Measurements from ENCODE around the gene MMP7. TPM values are rescaled to one million over a fixed set of nuclear protein-coding genes. Genes with fewer than 3 reads are reported as not detected.
A peak's percentile ranks its signal among the peaks of the same experiment; 100 is the strongest.

The MMP7 gene
- total RNA-seq, 2 experiments from 2014 or later, result not detected

DNA sequence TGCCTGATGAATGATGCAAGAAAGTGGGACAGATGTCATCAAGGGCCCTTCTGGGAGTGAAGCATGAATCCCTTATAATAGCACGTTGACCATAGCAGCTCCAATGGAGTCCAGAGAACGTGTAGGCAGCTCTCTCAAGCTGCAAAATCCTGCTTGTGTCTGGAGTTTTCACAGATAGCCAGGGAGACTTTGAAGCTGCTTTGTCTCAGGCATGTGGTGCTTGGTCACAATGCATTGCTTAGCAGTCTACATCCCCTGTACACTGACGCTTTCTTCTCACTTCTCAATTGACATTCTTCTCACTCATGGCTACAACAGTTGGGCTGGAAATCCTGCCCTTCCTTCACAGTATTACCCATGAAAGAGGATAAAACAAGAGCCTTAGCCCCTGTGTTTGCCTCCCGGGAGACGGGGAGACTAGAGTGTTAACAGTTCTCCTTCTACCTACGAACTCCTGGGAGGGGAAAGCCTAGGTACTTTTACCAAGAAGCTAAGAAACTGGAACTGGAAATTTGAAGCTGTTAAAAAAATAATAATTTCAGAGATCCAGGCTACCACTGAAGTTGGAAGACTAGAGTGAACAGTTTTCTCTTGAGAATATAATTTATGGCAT is 20.7 kb upstream of the MMP7 start:
- intact Hi-C loops (cut with micrococcal nuclease; ENCODE audit: unreplicated experiment), result no loop called here
- Histone ChIP-seq H3K27ac (ENCODE audit: low read depth, low read length, poor library complexity, severe bottlenecking) (no peak overlapping the region), H3K4me2 (ENCODE audit: low read length) (no peak overlapping the region), H3K4me3 (ENCODE audit: low read depth, low read length, poor library complexity, severe bottlenecking) (no peak overlapping the region), H3K4me1 (ENCODE audit: insufficient read depth, low read length, poor library complexity, severe bottlenecking) (peaks cover 10% of the 10 kb centered on the region), H3K9me2 (ENCODE audit: insufficient read depth, low read length) (no peaks in the 10 kb centered on the region), H3K36me3 (ENCODE audit: insufficient read depth, low read length) (no peaks in the 10 kb centered on the region), H3K9me3 (ENCODE audit: low read length) (no peaks in the 10 kb centered on the region), H3K79me2 (ENCODE audit: insufficient read depth, low read depth, low read length) (no peaks in the 10 kb centered on the region), H4K20me1 (ENCODE audit: insufficient read depth, low read length) (no peaks in the 10 kb centered on the region), H2AFZ (ENCODE audit: low read length) (peak overlapping the region; percentile 21)
- CTCF ChIA-PET (ENCODE audit: unreplicated experiment), result no interaction called here
- POLR2A ChIA-PET, result interaction anchor here (0.9 to 3.0 kb wide), 6 partner anchors 9 to 74 kb away, joined by 3 to 20 read pairs (median 5); no protein-coding TSS in a partner anchor
- BruUV-seq (replicated peaks), result no TSS peak
- DNase-seq (ENCODE audit: low spot score), result no peak
- TF ChIP-seq EZH2phosphoT487 (IDR thresholded peaks at IDR 0.05; ENCODE audit: borderline replicate concordance, low read depth, low read length), result no peak
- TF ChIP-seq, protein P1, sequence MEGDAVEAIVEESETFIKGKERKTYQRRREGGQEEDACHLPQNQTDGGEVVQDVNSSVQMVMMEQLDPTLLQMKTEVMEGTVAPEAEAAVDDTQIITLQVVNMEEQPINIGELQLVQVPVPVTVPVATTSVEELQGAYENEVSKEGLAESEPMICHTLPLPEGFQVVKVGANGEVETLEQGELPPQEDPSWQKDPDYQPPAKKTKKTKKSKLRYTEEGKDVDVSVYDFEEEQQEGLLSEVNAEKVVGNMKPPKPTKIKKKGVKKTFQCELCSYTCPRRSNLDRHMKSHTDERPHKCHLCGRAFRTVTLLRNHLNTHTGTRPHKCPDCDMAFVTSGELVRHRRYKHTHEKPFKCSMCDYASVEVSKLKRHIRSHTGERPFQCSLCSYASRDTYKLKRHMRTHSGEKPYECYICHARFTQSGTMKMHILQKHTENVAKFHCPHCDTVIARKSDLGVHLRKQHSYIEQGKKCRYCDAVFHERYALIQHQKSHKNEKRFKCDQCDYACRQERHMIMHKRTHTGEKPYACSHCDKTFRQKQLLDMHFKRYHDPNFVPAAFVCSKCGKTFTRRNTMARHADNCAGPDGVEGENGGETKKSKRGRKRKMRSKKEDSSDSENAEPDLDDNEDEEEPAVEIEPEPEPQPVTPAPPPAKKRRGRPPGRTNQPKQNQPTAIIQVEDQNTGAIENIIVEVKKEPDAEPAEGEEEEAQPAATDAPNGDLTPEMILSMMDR (conservative IDR thresholded peaks at IDR 0.05; ENCODE audit: low read length), result no peak

DNA sequence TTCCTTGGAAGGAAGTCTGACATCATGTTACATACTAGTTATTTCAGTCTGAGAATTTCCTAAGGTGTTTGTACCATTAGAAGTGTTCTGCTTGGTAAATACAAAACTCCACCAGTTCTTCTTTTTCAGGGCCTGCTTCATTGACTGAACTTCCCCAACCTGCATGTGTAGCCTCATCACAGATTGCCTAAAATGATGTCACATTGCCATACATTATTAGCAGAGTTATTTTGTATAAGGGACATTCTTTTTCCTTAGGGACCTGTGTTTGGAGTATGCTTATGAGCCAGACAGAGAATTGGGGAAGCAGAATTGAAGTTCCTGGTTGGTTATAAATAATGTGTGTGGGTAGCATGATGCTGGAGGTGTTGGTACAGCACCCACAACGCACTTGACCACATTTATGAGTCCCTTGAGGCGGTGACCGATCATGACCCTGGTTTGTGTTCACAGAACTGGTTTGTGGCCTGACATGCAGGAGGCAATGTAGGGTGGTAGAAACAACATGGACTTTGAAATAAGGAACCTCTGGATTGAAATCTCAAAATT is 16.4 kb upstream of the MMP7 start:
- peak overlapping the region; percentile 70 for H2AFZ ChIP-seq (ENCODE audit: low read length)
- CTCF ChIA-PET (ENCODE audit: unreplicated experiment), result no interaction called here
- H3K9me2 ChIP-seq (ENCODE audit: insufficient read depth, low read length), result no peaks in the 10 kb centered on the region
- intact Hi-C loops (cut with micrococcal nuclease; ENCODE audit: unreplicated experiment), result no loop called here
- no peaks in the 10 kb centered on the region for H3K9me3 ChIP-seq (ENCODE audit: low read length)
- no peak overlapping the region for H3K4me2 ChIP-seq (ENCODE audit: low read length)
- H3K36me3 ChIP-seq (ENCODE audit: insufficient read depth, low read length), result no peaks in the 10 kb centered on the region
- POLR2A ChIA-PET, result interaction anchor here (0.7 to 1.7 kb wide), 6 partner anchors 13 to 954 kb away, joined by 3 to 13 read pairs (median 6); no protein-coding TSS in a partner anchor
- no peak overlapping the region for H3K4me3 ChIP-seq (ENCODE audit: low read depth, low read length, poor library complexity, severe bottlenecking)
- H3K4me1 ChIP-seq (ENCODE audit: insufficient read depth, low read length, poor library complexity, severe bottlenecking), result peaks cover 15% of the 10 kb centered on the region
- no peaks in the 10 kb centered on the region for H3K79me2 ChIP-seq (ENCODE audit: insufficient read depth, low read depth, low read length)
- DNase-seq (ENCODE audit: low spot score), result peak; percentile 18
- H3K27ac ChIP-seq (ENCODE audit: low read depth, low read length, poor library complexity, severe bottlenecking), result no peak overlapping the region
- H4K20me1 ChIP-seq (ENCODE audit: insufficient read depth, low read length), result no peaks in the 10 kb centered on the region
- TF ChIP-seq, protein P1 (conservative IDR thresholded peaks at IDR 0.05; ENCODE audit: low read length), result no peak
- TF ChIP-seq EZH2phosphoT487 (IDR thresholded peaks at IDR 0.05; ENCODE audit: borderline replicate concordance, low read depth, low read length), result no peak
- BruUV-seq (replicated peaks), result no TSS peak

DNA sequence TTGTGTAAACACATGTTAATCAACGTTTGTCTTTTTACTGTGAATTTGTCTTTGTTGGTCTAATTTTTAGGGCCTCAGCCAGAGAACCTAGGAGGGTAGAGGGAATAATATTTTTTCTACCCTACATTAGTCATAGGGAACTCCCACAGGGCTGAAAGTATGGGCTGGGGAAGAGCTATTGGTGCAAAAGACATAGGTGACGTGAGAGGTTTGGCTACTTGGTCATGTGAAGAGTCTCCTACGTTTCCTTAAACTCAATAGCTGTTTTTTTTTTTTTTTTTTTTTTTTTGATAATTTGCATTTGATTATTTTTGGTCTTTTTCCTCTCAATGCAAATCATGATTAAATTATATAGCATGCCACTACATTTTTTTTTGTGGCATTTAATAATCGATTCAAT is 15.9 kb upstream of the MMP7 start:
- POLR2A ChIA-PET, result interaction anchor here (0.6 to 1.7 kb wide), 7 partner anchors 11 to 777 kb away, joined by 3 to 13 read pairs (median 4); no protein-coding TSS in a partner anchor
- Histone ChIP-seq H3K79me2 (ENCODE audit: insufficient read depth, low read depth, low read length) (no peaks in the 10 kb centered on the region), H3K9me3 (ENCODE audit: low read length) (no peaks in the 10 kb centered on the region), H3K9me2 (ENCODE audit: insufficient read depth, low read length) (no peaks in the 10 kb centered on the region), H2AFZ (ENCODE audit: low read length) (peak overlapping the region; percentile 70), H3K27ac (ENCODE audit: low read depth, low read length, poor library complexity, severe bottlenecking) (no peak overlapping the region), H3K4me2 (ENCODE audit: low read length) (0 out of 2 replicates have a peak overlapping the region, but pooled peaks have one; percentile 23), H3K36me3 (ENCODE audit: insufficient read depth, low read length) (no peaks in the 10 kb centered on the region), H4K20me1 (ENCODE audit: insufficient read depth, low read length) (no peaks in the 10 kb centered on the region), H3K4me3 (ENCODE audit: low read depth, low read length, poor library complexity, severe bottlenecking) (no peak overlapping the region), H3K4me1 (ENCODE audit: insufficient read depth, low read length, poor library complexity, severe bottlenecking) (peaks cover 15% of the 10 kb centered on the region)
- TF ChIP-seq, protein P1 (conservative IDR thresholded peaks at IDR 0.05; ENCODE audit: low read length), result no peak
- no peak for TF ChIP-seq EZH2phosphoT487 (IDR thresholded peaks at IDR 0.05; ENCODE audit: borderline replicate concordance, low read depth, low read length)
- BruUV-seq (replicated peaks), result no TSS peak
- no peak for DNase-seq (ENCODE audit: low spot score)
- CTCF ChIA-PET (ENCODE audit: unreplicated experiment), result no interaction called here
- intact Hi-C loops (cut with micrococcal nuclease; ENCODE audit: unreplicated experiment), result no loop called here
